ENCODE results near the gene NAA20.

DNA sequence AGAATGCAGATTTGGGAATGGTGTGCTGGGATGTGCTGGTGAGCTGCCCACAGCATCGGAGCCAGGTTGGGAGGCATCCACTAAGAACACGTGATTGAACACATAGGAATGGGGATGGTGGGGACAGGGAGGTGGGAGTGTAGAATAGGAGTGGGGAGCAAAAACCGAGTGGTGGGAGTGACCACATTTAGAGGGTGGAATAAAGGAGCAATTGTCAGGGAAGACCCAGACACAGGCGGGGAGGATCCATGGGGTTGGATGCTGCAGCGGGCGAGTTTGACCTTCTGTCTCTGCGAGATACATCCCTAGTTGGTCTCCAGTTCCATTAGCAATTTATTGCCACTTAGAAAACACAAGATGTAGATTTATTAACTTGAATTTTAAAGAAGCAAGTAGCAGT, 4.7 kb downstream of the NAA20 start:
- no peak for TF ChIP-seq SMC3 (IDR thresholded peaks at IDR 0.05; ENCODE audit: low read depth, low read length)
- TF ChIP-seq, protein P1, sequence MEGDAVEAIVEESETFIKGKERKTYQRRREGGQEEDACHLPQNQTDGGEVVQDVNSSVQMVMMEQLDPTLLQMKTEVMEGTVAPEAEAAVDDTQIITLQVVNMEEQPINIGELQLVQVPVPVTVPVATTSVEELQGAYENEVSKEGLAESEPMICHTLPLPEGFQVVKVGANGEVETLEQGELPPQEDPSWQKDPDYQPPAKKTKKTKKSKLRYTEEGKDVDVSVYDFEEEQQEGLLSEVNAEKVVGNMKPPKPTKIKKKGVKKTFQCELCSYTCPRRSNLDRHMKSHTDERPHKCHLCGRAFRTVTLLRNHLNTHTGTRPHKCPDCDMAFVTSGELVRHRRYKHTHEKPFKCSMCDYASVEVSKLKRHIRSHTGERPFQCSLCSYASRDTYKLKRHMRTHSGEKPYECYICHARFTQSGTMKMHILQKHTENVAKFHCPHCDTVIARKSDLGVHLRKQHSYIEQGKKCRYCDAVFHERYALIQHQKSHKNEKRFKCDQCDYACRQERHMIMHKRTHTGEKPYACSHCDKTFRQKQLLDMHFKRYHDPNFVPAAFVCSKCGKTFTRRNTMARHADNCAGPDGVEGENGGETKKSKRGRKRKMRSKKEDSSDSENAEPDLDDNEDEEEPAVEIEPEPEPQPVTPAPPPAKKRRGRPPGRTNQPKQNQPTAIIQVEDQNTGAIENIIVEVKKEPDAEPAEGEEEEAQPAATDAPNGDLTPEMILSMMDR (conservative IDR thresholded peaks at IDR 0.05; ENCODE audit: low read depth, low read length): no peak
